Glomerular visceral epithelial cell (primary cell): ENCODE measurements around the gene LRP2.
"Not testable (repeated sequence)": the region's sequence is repeated elsewhere in the genome, so short reads cannot be mapped to it uniquely, and the experiment has no call there.

ENCODE experiments used
- DNase-seq: peaks from one replicate; pipeline ENCODE4 v3.0.0-alpha.2; 2016; ENCODE audit errors: extremely low spot score

LRP2 gene

GRCh38 chr2:169301596-169302335 lies 60.6 kb downstream of the LRP2 start:
- DNase-seq: no peak

GRCh38 chr2:169300636-169301530 lies 61.5 kb downstream of the LRP2 start:
- DNase-seq: no peak

- no peak for DNase-seq
Measured at GRCh38 chr2:169298007-169298406, 64.3 kb downstream of the LRP2 start.

- no peak for DNase-seq
Measured at GRCh38 chr2:169294001-169294675, 68.2 kb downstream of the LRP2 start.

GRCh38 chr2:169291517-169291916 lies 70.8 kb downstream of the LRP2 start:
- DNase-seq: no peak

GRCh38 chr2:169290433-169290832 lies 71.9 kb downstream of the LRP2 start:
- no peak for DNase-seq

GRCh38 chr2:169287666-169288065 lies 74.7 kb downstream of the LRP2 start:
- DNase-seq: no peak

- no peak for DNase-seq
Measured at GRCh38 chr2:169286624-169287231, 75.6 kb downstream of the LRP2 start.

GRCh38 chr2:169285531-169286235 lies 76.7 kb downstream of the LRP2 start:
- no peak for DNase-seq

- DNase-seq: no peak
Measured at GRCh38 chr2:169280502-169280901, 81.8 kb downstream of the LRP2 start.

- peak; percentile 6 for DNase-seq
Measured at GRCh38 chr2:169275696-169276444, 86.5 kb downstream of the LRP2 start.

- DNase-seq: no peak
Measured at GRCh38 chr2:169272010-169272409, 90.3 kb downstream of the LRP2 start.

GRCh38 chr2:169270574-169270973 lies 91.8 kb downstream of the LRP2 start:
- DNase-seq: not testable (repeated sequence)

GRCh38 chr2:169265591-169265990 lies 96.7 kb downstream of the LRP2 start:
- DNase-seq: no peak

- DNase-seq: no peak
Measured at GRCh38 chr2:169260846-169261642, 101.3 kb downstream of the LRP2 start.

- DNase-seq: no peak
Measured at GRCh38 chr2:169260246-169260645, 102.1 kb downstream of the LRP2 start.

GRCh38 chr2:169259402-169259801 lies 102.9 kb downstream of the LRP2 start:
- no peak for DNase-seq

GRCh38 chr2:169258045-169258601 lies 104.2 kb downstream of the LRP2 start:
- DNase-seq: no peak

GRCh38 chr2:169254774-169255173 lies 107.6 kb downstream of the LRP2 start:
- DNase-seq: no peak
